Common myeloid progenitor, CD34-positive (primary cell): ENCODE measurements around the gene KAZN.

ENCODE experiments used
- CTCF ChIA-PET: fragments of 350-600 bp; sonication (Branson Sonifier 250); formaldehyde crosslinking; loops from one replicate; lab custom pipeline; 2021; ENCODE audit warnings: antibody characterized with exemption; lab: Charles Lee
- POLR2A ChIA-PET: fragments of 350-600 bp; sonication (Branson Sonifier 250); formaldehyde crosslinking; loops from one replicate; lab custom pipeline; 2021; ENCODE audit warnings: antibody characterized with exemption; lab: Charles Lee
- DNase-seq, 3 donors: peaks; one replicate each; pipeline versions ENCODE4 v3.0.0 to v3.0.0-alpha.2; 2013
- H3K27ac ChIP-seq, 2 experiments: 1 replicate in 1 of 2; 2 replicates in 1 of 2; pipeline ENCODE4 v1.7.0; 2013; ENCODE audit warnings: inconsistent platforms in 2 of 2, low read length in 2 of 2, mild to moderate bottlenecking in 2 of 2, low read depth in 1 of 2, moderate library complexity in 1 of 2; ENCODE audit not compliant: severe bottlenecking in 2 of 2, insufficient read depth in 1 of 2, poor library complexity in 1 of 2
- H3K27me3 ChIP-seq, 5 experiments: replicated peaks in 2 of 5; 1 replicate in 3 of 5; 2 replicates in 2 of 5; pipeline versions ENCODE4 v1.6.1 to v1.7.0; 2013; ENCODE audit warnings: low read length in 4 of 5, mild to moderate bottlenecking in 2 of 5, moderate library complexity in 2 of 5, inconsistent platforms in 1 of 5; ENCODE audit not compliant: insufficient read depth in 5 of 5, control insufficient read depth in 4 of 5
- H3K36me3 ChIP-seq, 4 experiments: 1 replicate in 2 of 4; 2 replicates in 2 of 4; pipeline versions ENCODE4 v1.6.1 to v1.7.0; 2013; ENCODE audit warnings: low read length in 3 of 4, control low read depth in 1 of 4, mild to moderate bottlenecking in 1 of 4; ENCODE audit not compliant: control insufficient read depth in 4 of 4, insufficient read depth in 4 of 4
- H3K4me1 ChIP-seq, 4 experiments: 1 replicate in 3 of 4; 2 replicates in 1 of 4; pipeline versions ENCODE4 v1.6.1 to v1.7.1; 2013; ENCODE audit warnings: low read length in 3 of 4, mild to moderate bottlenecking in 3 of 4, control low read depth in 1 of 4, inconsistent platforms in 1 of 4, moderate library complexity in 1 of 4; ENCODE audit not compliant: control insufficient read depth in 4 of 4, insufficient read depth in 4 of 4; ENCODE audit errors: control extremely low read depth in 1 of 4
- H3K4me3 ChIP-seq, 7 experiments: 1 replicate in 4 of 7; 2 replicates in 3 of 7; pipeline versions ENCODE4 v1.5.1 to v1.7.0; 2013; ENCODE audit warnings: mild to moderate bottlenecking in 7 of 7, low read length in 6 of 7, moderate library complexity in 6 of 7, inconsistent platforms in 2 of 7, low read depth in 2 of 7, control low read depth in 1 of 7; ENCODE audit not compliant: insufficient read depth in 4 of 7, control insufficient read depth in 1 of 7; ENCODE audit errors: extremely low read depth in 1 of 7
- H3K9me3 ChIP-seq, 5 experiments: 1 replicate in 4 of 5; 2 replicates in 1 of 5; pipeline versions ENCODE4 v1.6.1 to v1.7.1; 2013; ENCODE audit warnings: low read length in 4 of 5, mild to moderate bottlenecking in 2 of 5, inconsistent platforms in 1 of 5, low read depth in 1 of 5, moderate library complexity in 1 of 5; ENCODE audit not compliant: control insufficient read depth in 4 of 5, insufficient read depth in 2 of 5; ENCODE audit errors: control extremely low read depth in 1 of 5
- WGBS: methylation state at CpG from one replicate; pipeline ENCODE4 v1.1.5; 2013; ENCODE audit not compliant: insufficient coverage; 5-methylcytosine and 5-hydroxymethylcytosine counted together

Gene KAZN

GRCh38 chr1:14745001-14745720 is 146.7 kb downstream of the KAZN start:
- no peaks in the 10 kb centered on the region for H3K27me3 ChIP-seq
- H3K36me3 ChIP-seq, result no peaks in the 10 kb centered on the region
- no peaks in the 10 kb centered on the region for H3K9me3 ChIP-seq
- CTCF ChIA-PET, result no interaction called here
- POLR2A ChIA-PET, result interaction anchor here (0.6 kb wide), 1 partner anchor 8 kb away, joined by 3 read pairs; no protein-coding TSS in a partner anchor
- no peak overlapping the region for H3K4me3 ChIP-seq
- 97% methylated on average over 4 of the region's 9 CpGs for WGBS
- peaks cover 0 to 33% (median 5%) of the 10 kb centered on the region in 4 experiments for H3K4me1 ChIP-seq
- H3K27ac ChIP-seq, result no peak overlapping the region
- no peak for DNase-seq

GRCh38 chr1:14745789-14746188 is 147.3 kb downstream of the KAZN start:
- DNase-seq, result no peak
- Histone ChIP-seq H3K36me3 (no peaks in the 10 kb centered on the region), H3K4me3 (no peak overlapping the region), H3K27me3 (no peaks in the 10 kb centered on the region), H3K4me1 (peaks cover 0 to 27% (median 3%) of the 10 kb centered on the region in 4 experiments), H3K9me3 (no peaks in the 10 kb centered on the region), H3K27ac (no peak overlapping the region)
- WGBS, result 100% methylated on average over 1 of the region's 6 CpGs
- ChIA-PET CTCF (no interaction called here), POLR2A (interaction anchor here (0.6 kb wide), 1 partner anchor 9 kb away, joined by 3 read pairs; no protein-coding TSS in a partner anchor)

- H3K36me3 ChIP-seq, result no peaks in the 10 kb centered on the region
- no peak overlapping the region for H3K27ac ChIP-seq
- WGBS, result 100% methylated on average over 1 of the region's 4 CpGs
- ChIA-PET CTCF (interaction anchor here (1.3 kb wide), 1 partner anchor 11 kb away, joined by 4 read pairs; no protein-coding TSS in a partner anchor), POLR2A (no interaction called here)
- no peak for DNase-seq
- no peak overlapping the region for H3K4me3 ChIP-seq
- no peaks in the 10 kb centered on the region for H3K27me3 ChIP-seq
- H3K4me1 ChIP-seq, result peaks cover 0 to 21% (median 1%) of the 10 kb centered on the region in 4 experiments
- H3K9me3 ChIP-seq, result no peaks in the 10 kb centered on the region
Observed at GRCh38 chr1:14746393-14746792, 147.9 kb downstream of the KAZN start.

- H3K27me3 ChIP-seq, result no peaks in the 10 kb centered on the region
- POLR2A ChIA-PET, result interaction anchor here (1.0 kb wide), 1 partner anchor 8 kb away, joined by 4 read pairs; no protein-coding TSS in a partner anchor
- H3K4me1 ChIP-seq, result peaks cover 0 to 6% (median 0%) of the 10 kb centered on the region in 4 experiments
- H3K4me3 ChIP-seq, result no peak overlapping the region
- H3K9me3 ChIP-seq, result peaks cover 0 to 3% (median 0%) of the 10 kb centered on the region in 5 experiments
- no peak for DNase-seq
- CTCF ChIA-PET, result no interaction called here
- no peaks in the 10 kb centered on the region for H3K36me3 ChIP-seq
- 100% methylated on average over 2 of the region's 5 CpGs for WGBS
- no peak overlapping the region for H3K27ac ChIP-seq
Observed at GRCh38 chr1:14748151-14748550, 149.7 kb downstream of the KAZN start.

GRCh38 chr1:14748977-14749376 is 150.5 kb downstream of the KAZN start:
- H3K4me1 ChIP-seq, result peaks cover 0 to 6% (median 0%) of the 10 kb centered on the region in 4 experiments
- H3K9me3 ChIP-seq, result peaks cover 0 to 4% (median 0%) of the 10 kb centered on the region in 5 experiments
- ChIA-PET CTCF (no interaction called here), POLR2A (no interaction called here)
- no peaks in the 10 kb centered on the region for H3K36me3 ChIP-seq
- H3K27ac ChIP-seq, result no peak overlapping the region
- H3K27me3 ChIP-seq, result no peaks in the 10 kb centered on the region
- WGBS, result 72% methylated on average over 2 of the region's 2 CpGs
- no peak overlapping the region for H3K4me3 ChIP-seq
- no peak for DNase-seq

- POLR2A ChIA-PET, result no interaction called here
- H3K4me3 ChIP-seq, result no peak overlapping the region
- WGBS, result 93% methylated on average over 2 of the region's 2 CpGs
- no peak for DNase-seq
- CTCF ChIA-PET, result no interaction called here
- no peaks in the 10 kb centered on the region for H3K36me3 ChIP-seq
- H3K9me3 ChIP-seq, result peaks cover 0 to 4% (median 0%) of the 10 kb centered on the region in 5 experiments
- no peaks in the 10 kb centered on the region for H3K27me3 ChIP-seq
- H3K4me1 ChIP-seq, result peaks cover under 1 to 12% (median 4%) of the 10 kb centered on the region in 4 experiments
- no peak overlapping the region for H3K27ac ChIP-seq
Observed at GRCh38 chr1:14750490-14750889, 152.0 kb downstream of the KAZN start.
